GM19023 (cell line): ENCODE results near the gene VWA1.
"Not testable (repeated sequence)": the region's sequence is repeated elsewhere in the genome, so short reads cannot be mapped to it uniquely, and the experiment has no call there.

Experiments used
- ATAC-seq: cut with Tn5 transposase; IDR thresholded peaks from one replicate; pipeline ENCODE4 v1.9.1; 2021; ENCODE audit warnings: mild to moderate bottlenecking, moderate library complexity; ENCODE audit not compliant: unreplicated experiment

VWA1 gene

DNA sequence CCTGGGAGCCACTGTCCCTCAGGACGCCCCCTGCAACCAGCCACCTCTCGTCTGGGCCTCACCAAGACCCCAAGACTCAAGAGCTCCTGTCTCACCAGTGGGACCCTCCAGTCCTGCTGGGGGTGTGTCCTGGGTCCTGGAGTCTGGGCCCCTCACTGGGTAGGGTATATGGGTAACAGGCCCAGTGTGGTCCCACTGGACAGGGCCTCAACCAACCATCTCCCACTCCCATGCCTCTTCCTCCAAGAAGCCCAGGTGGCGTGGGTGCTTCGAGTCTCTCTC, 725 bp upstream of the VWA1 start:
- no peak for ATAC-seq

DNA sequence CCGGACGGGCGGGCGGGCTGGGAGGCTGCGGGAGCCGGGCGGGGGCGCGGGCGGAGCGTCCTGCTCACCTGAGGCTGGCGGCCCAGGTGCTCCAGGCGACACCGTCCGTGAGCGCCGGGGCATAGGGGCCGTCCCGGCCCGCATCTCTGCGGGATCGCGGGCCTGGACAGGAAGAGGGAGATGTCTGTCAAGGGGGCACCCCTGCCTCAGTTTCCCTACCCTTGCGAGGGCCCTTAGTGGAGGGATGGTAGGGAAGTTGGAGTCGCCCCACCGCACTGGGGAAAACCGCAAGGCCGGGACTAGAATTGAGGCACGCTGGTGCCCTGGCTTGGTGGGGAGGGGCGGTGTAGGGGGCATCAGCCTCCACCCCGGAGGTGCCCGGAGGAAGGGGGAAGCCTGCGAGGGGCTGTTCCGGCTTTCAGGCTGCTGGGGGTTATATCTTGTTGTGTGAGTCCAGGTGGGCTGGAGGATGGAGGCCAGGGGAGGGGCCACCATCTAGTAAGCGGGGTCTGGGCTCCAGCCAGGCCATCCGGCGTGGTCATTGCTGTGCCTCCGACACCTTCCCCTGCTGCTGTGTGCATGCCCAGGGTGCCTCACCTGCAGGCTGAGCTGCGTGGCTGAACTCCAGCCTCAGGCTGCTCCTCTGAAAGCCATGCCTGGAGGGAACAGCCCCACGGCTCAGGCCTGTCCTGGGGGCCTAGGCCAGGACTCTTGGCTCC, 580 bp downstream of the VWA1 start:
- no peak for ATAC-seq

DNA sequence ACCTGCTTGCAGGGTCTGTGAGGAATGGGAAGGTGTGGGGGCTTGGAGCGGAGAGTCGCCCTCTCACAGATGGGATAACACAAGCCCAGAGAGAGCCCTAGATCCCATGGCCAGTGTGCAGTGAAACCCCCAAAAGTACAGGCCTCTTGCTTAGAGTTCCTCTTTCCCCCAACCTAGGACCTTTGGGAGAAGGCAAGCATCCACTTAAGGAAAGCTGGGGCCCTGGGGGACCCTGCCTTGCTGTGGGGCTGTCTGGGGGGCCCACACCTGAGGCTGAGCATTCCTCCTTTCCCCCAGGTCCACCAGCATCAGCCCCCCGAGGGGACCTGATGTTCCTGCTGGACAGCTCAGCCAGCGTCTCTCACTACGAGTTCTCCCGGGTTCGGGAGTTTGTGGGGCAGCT, 1.1 kb downstream of the VWA1 start:
- ATAC-seq: no peak

DNA sequence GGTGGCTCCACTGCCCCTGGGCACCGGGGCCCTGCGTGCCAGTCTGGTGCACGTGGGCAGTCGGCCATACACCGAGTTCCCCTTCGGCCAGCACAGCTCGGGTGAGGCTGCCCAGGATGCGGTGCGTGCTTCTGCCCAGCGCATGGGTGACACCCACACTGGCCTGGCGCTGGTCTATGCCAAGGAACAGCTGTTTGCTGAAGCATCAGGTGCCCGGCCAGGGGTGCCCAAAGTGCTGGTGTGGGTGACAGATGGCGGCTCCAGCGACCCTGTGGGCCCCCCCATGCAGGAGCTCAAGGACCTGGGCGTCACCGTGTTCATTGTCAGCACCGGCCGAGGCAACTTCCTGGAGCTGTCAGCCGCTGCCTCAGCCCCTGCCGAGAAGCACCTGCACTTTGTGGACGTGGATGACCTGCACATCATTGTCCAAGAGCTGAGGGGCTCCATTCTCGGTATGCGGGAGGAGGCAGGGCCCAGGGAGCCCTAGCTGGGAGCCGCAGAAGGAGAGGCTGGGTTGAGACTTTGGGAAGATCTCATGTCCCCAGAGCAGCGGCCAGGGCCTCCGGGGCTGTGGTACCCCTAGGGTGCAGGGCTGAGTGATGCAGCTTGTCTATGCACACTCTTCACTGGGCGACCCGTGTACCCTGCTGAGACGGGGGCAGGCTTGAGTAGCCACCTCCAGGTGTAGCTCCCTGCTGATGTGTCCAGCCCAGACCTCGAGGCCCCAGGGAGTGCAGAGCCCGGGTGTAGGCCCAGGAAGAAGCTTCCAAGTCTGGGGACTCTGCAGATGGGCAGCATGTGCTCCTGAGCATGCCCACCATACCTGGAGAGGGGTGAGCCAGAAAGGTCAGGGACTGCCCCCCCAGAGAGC, 1.8 kb downstream of the VWA1 start:
- no peak for ATAC-seq

DNA sequence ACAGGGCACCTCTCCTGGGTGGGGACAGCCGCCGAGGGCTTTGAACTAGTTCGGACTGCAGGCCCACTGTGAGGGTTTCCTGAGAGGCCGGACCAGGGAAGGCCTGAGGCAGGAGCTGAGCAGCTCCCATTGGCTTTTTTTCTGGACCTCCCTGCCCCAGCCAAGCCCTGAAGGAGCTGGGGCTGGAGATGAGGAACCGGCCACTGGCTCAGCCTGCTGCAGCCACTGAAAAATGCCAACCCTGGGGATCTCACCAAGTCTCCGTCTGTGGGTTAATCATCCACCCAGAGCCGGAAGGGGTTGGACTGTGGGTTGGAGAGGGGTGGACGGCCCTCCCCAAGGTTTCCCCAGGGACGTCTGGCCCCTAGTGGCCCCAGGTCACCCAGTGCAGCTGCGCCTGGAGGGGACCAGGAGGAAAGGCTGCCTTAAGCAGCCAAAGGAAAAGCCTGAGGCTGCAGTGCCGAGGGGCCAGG, 2.5 kb downstream of the VWA1 start:
- ATAC-seq: no peak

DNA sequence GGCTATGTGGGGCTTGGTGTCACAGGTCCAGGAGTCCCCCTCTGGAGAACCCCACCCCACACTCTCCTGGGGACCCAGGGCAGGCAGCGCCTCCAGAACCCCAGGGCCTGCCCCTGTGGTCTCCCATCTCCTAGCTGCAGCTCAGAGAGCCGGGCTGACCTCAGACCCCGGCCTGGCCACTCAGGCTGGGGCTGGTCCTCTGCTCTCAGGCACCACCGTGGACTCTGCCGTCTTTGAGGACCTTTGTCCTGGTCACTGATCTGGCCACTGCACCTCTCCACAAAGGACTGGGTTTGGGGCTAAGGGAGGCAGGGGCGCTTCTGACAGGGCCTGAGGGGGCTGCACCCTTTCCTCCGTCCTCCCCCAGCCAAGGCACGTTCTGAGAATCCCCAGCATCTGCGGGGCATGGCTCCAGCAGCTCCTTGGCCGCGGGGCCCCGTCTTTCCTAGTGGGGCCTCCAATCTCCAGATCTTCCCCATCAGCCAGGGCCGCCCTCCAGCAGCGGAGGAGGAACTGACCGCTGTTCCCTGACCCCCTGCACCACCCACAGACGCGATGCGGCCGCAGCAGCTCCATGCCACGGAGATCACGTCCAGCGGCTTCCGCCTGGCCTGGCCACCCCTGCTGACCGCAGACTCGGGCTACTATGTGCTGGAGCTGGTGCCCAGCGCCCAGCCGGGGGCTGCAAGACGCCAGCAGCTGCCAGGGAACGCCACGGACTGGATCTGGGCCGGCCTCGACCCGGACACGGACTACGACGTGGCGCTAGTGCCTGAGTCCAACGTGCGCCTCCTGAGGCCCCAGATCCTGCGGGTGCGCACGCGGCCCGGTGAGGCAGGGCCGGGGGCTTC, 3.3 kb downstream of the VWA1 start:
- no peak for ATAC-seq

DNA sequence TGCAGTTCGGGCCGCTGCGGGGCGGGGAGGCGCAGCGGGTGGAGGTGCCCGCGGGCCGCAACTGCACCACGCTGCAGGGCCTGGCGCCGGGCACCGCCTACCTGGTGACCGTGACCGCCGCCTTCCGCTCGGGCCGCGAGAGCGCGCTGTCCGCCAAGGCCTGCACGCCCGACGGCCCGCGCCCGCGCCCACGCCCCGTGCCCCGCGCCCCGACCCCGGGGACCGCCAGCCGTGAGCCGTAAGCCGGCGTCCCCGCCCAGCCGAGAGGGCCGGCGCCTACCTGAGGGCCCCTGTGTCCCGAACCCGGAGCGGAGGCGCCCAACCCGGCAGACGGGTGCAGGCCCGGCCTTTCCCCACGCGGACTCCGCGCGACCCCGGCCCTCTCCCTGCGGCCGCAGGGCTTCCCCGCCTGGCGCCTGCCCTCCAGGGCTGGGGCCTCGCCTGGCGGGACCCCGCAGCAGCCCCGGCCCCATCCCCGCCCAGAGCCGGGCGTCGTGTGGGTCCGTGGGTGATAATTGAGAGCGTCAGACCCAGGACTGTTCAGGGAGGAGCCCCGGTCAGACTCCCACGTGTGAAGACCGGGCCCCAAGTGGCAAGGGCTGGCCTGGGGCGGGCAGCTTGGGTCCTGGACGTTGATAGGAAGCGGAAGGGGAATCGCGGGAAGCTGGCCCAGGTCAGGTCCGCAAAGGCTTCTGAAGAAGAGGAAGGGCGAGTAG, 4.2 kb downstream of the VWA1 start:
- ATAC-seq: no peak

DNA sequence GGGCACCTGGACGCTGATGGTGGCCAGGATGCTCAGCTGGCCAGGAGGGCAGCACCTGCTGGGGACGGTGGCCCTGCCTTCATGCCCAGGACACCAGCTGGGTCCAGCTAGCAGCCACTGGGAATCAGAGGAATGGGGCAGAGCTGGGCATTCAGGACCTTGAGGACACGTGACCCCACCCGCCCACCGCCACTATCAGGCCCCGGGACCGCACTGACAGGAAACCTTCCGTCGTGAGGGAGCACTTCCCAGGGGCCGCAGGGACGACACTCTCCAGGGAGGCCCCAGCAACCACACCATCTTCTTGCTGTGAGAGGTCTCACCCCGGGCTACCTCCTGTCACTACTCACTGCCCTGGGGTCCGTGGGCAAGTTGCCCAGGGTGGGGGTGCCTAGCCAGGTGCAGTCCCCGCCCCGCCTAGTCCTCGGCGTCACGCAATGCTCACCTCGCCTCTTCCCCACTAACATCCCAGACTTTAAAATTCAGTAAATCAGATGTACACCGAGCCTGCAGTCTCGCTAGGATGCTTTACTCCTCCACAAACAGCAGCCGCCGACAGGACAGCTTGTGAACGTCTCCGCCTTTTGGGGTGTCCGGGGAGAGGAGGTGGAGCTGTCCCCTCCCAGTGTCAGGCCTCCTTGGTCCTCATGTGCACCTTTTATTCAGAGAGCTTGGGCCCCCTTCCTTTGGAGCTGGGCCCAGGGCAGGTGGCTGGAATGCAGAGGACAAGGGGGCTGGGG, 4.9 kb downstream of the VWA1 start:
- ATAC-seq: no peak

DNA sequence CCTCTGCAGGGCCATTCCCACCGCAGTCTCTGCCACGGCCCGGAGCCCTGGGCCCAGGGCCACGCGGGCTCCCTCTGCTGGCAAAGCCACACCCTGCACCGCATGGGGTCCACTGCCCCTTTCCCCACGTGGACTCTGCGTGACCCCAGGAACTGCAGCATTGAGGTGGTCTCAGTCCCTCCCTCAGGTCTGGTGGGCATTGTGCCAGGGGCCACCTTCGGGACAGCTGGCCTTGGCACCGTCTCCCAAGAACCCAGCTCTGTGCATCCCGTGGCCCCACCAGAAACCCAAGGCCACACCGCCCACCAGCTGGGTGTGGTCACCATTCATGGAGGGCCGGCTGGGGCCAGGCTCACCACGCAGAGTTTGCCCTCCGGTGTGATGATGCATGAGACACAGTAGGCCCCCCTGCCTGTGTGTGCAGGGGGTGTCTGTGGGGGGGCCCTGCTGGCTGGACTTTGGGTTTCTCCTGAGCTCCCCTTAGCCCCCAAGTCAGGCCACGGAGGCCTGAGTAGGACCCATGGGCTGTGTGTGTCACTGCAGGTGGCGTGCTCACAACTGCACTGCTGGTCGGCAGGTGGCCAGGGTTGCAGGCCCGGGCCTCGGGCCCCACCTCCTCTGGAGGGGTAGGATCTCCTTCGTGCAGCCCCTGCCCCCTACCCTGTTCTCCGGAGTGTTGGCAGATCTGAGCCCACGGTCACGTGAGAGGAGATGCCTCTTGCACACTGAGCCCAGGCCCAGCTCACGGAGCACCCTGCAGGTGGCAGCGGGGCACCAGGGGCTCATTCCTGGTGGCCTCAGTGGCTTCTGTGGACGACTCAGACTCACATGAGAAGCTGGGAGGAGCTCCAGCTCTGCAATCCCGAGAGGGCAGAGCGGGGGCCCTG, 5.8 kb downstream of the VWA1 start:
- no peak for ATAC-seq

DNA sequence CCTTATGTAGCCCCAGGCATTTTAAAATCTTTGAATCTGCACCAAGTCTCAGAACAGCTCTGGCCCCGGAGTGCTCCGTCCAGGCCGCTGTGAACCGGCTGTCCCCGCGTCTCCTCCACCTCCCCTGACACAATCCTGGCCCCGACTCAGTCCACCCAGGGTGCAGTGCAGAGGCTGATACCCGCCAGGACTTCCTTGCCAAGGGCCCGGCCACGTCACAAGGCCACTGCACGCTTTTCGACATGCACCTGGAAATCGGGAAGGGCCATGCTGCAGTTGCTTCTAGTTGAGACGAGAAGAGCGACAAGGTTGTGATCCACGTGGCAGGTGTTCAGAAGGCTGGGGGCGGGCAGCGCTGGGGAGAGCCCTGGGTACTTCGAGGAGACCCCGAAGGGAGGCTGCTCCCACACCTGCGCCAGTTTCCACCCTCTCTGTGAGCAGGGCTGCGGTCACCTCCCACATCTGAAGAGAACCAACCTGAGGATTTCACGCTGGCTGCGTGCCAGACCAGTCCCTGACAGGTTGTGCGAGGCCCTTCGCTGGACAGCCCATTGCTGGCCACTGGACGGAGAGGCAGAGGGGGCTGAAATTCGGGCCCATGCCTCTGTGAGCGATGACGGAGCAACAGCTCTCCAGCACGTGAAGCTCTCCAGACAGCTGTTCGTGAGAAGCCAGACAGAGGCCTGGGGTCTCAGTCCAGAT, 6.7 kb downstream of the VWA1 start:
- no peak for ATAC-seq

DNA sequence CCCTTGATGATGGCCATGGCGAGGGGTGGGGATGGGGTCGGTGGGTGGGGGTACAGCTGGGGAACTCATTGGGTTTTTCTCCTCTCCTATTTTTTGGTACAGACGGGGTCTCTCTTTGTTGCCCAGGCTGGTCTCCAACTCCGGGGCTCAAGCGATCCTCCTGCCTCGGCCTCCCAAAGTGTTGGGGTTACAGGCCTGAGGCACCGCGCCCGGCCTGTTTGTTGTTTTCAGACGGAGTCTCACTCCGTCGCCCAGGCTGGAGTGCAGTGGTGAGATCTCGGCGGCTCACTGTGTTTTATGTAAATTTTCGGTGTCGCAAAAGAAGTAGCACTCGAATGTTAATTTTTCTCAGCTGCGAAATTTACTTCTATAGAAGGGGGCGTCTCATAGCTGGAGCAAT, 11.1 kb downstream of the VWA1 start:
- not testable (repeated sequence) for ATAC-seq

DNA sequence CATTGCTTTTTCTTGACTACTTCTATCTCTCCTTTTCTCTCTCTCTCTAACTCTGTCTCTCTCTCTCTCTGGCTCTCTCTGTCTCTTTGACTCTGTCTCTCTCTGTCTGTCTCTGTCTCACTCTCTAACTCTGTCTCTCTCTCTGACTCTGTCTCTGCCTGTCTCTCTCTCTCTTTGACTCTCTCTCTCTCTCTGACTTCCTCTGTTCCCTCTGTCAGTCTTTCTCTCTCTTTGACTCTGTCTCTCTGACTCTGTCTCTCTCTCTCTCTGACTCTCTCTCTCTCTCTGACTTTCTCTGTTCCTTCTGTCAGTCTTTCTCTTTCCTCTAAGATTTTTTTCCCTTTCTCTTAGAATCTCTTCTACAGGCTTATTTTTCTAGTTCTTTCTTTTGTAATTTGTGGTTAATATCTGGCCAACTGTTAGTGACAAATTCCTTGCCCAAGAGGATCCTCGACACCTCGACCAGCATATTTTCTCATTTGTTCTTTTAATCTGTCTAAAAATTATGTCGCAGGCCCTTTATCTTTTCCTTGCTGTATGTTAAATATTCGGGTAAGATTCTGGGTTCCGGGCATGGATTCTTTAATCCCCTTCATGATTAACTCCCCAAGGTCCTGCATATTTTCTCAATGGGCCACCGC, 13.7 kb downstream of the VWA1 start, which contains the start of gene ATAD3C:
Gene ATAD3C, plus strand, starts transcription at position 591 of the 641 bp plus-strand sequence. CDS start 995 bp downstream, outside the sequence.
- ATAC-seq: no peak

DNA sequence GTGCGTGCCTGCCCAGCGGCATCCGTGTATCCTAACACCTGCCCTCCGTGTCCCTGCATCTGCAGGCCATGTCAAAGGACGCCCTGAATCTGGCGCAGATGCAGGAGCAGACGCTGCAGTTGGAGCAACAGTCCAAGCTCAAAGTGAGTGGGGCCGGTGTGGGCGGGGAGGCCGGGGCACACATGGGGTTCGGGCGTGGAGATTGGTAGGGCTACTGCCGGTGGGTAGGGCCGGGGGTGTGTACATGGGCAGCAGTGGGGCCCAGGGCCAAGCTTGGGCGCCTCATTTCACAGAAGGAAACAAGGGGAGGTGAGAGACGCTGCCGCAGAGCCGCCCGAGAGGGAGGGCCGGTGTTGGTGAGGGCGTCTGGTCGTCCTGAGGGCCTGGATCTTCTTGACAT, 15.1 kb downstream of the VWA1 start:
- not testable (repeated sequence) for ATAC-seq

DNA sequence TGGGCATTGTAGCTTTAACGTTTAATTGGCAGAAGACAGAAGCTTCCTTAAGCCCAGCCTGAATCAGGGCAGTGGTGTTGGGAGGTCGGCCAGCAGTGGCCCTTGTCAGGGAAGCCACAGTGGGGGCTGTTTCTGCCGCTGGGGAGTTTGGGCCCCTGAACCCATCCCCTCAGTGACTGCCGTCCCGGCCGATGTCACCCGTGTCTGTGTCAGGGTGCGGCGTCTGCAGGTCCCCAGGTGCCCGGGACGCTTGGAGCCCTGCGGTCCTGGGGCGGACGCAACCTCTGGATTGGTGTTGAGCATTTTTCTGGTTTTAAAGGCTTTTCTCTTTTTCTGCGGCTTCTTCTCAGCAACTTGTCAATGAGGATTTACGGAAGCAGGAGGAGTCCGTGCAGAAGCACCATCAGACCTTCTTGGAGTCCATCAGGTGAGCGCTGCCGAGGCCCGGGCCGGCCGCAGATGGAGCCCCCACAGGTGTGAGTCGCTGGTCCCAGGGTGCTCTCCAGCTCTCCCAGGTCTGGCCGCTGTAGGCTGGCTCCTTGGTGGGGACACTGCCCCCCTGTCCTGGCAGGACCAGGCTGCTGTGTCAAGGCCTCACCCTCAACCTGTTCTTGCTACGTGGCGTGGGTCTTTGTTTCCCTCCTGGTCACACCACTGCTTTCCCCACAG, 16.3 kb downstream of the VWA1 start:
- ATAC-seq: no peak

DNA sequence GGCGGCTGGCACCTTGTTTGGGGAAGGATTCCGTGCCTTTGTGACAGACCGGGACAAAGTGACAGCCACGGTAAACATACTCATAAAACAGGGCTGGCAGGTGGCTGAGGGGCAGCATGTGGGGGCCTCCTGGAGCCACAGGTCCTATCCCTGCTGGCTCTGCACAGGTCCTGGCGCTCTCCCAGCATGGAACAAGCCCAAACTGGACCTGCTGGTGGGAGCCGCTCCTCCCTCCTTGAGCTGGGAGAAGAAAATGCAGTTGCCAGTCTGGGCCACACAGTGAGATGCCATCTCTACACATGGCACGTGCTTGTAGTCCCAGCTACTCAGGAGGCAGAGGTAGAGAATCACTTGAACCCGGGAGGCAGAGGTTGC, 16.9 kb downstream of the VWA1 start:
- not testable (repeated sequence) for ATAC-seq

DNA sequence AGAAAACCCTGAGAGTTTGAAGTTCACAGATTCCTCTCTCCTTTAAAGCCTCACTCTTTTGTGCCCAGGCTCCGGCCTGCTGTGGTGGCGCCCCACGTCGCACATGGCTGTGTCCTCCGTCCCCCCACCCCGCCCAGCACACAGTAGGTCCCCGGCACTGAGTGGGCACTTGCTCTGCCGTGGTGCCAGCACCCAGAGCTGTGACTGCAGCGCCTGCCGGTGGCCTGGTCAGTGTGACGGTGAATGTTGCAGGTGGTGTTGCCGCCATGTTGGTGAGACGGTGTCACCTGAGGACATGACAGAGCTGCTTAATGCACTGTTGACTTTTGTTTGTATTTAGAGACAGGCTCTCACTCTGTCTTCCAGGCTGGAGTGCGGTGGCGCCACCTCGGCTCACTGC, 17.4 kb downstream of the VWA1 start:
- ATAC-seq: no peak

DNA sequence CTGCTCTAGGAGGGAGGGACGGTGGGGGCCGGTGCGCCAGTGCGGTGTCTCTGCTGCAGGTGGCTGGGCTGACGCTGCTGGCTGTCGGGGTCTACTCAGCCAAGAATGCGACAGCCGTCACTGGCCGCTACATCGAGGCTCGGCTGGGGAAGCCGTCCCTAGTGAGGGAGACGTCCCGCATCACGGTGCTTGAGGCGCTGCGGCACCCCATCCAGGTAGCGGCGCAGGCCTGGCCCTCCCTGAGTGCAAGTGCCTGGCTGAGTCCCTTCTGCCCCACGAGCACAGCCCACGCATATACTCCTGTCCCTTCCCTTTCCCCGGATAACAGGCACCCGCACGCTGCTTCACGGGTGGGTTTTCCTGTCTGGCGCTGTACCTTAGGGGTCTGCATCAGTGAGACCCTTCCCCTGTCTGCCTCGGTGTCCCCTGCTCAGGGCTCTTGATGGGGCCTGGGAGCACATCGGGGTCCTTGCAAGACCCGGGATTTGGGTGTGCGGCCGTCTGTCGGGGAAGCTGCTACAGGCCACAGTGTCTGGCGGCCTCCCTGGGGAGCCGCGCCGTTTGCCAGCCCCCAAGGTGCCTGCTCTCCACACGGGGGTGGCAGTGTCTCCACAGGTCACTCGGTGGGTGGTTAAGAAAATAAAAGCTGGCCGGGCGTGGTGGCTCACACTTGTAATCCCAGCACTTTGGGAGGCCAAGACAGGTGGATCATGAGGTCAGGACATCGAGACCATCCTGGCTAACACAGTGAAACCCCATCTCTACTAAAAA, 19.0 kb downstream of the VWA1 start:
- ATAC-seq: not testable (repeated sequence)
